K562 (cell line): Measurements from ENCODE around the gene CRYBA1. TPM values are rescaled to one million over a fixed set of nuclear protein-coding genes. Genes with fewer than 3 reads are reported as not detected.

Experiments used
- ATAC-seq: fragments of 200-7000 bp; cut with Tn5 transposase; 3 replicates; pipeline ENCODE4 v1.9.1; 2020; ENCODE audit warnings: moderate library complexity
- BruUV-seq: library from RNA; stranded (reverse); fragments of 400-500 nt; replicated peaks from 2 replicates; lab custom pipeline; 2021; lab: Mats Ljungman, UMichigan
- CTCF ChIA-PET: fragments of 300-600 bp; formaldehyde crosslinking; extraction: SDS; loops from one replicate; lab custom pipeline; 2021; ENCODE audit warnings: low intra/inter-chr PET ratio; lab: Yijun Ruan, JAX
- POLR2A ChIA-PET: fragments of 300-600, 350-650 bp; sonication (Branson Sonifier 250); formaldehyde crosslinking; extraction: SDS; loops from one replicate; lab custom pipeline; 2021; ENCODE audit warnings: antibody characterized with exemption, inconsistent platforms; lab: Yijun Ruan, JAX
- DNase-seq, 4 experiments: peaks; one replicate each; pipeline versions ENCODE4 v3.0.0 to v3.0.0-alpha.2; 2011 to 2018; ENCODE audit warnings: low spot score in 3 of 4, mixed read lengths in 3 of 4; ENCODE audit errors: extremely low read depth in 1 of 4
- FAIRE-seq: peaks from 2 replicates; lab custom pipeline; 2011; peaks lifted over from hg19 to GRCh38; lab: Jason Lieb, UNC
- H2AFZ ChIP-seq: 2 replicates; pipeline ENCODE4 v1.6.0; 2011; ENCODE audit warnings: low read depth, low read length, control low read depth, inconsistent platforms
- H3K27ac ChIP-seq: fragments of 200-600 bp; 3 replicates; pipeline ENCODE4 v1.8.0; 2011; ENCODE audit warnings: low read depth, mild to moderate bottlenecking, control low read depth, inconsistent platforms, low read length, moderate library complexity, mixed read lengths; ENCODE audit errors: extremely low read depth
- H3K27me3 ChIP-seq, 2 experiments: fragments of 300-600 bp in 1 of 2; 2 replicates in 1 of 2; 3 replicates in 1 of 2; pipeline versions ENCODE4 v1.6.0 to v1.8.0; 2011; ENCODE audit warnings: inconsistent platforms in 2 of 2, low read length in 2 of 2, mild to moderate bottlenecking in 1 of 2, mixed read lengths in 1 of 2, moderate library complexity in 1 of 2; ENCODE audit not compliant: control insufficient read depth in 2 of 2, insufficient read depth in 2 of 2
- H3K36me3 ChIP-seq: fragments of 300-600 bp; 3 replicates; pipeline ENCODE4 v1.8.0; 2011; ENCODE audit warnings: mild to moderate bottlenecking, low read length, inconsistent platforms; ENCODE audit not compliant: control insufficient read depth, insufficient read depth
- H3K4me1 ChIP-seq, 2 experiments: fragments of 200-600 bp in 1 of 2; replicated peaks in 1 of 2; 2 replicates in 1 of 2; 3 replicates in 1 of 2; pipeline versions ENCODE4 v1.5.1 to v1.8.0; 2011; ENCODE audit warnings: inconsistent platforms in 2 of 2, low read length in 2 of 2, mild to moderate bottlenecking in 1 of 2, mixed read lengths in 1 of 2, moderate library complexity in 1 of 2; ENCODE audit not compliant: control insufficient read depth in 2 of 2, insufficient read depth in 2 of 2
- H3K4me2 ChIP-seq: 2 replicates; pipeline ENCODE4 v1.6.1; 2011; ENCODE audit warnings: low read length, control low read depth, inconsistent platforms, mixed read lengths; ENCODE audit not compliant: insufficient read depth
- H3K4me3 ChIP-seq: fragments of 200-600 bp; sonication (generic), shearing (Covaris generic); 2 replicates; pipeline ENCODE4 v1.5.1; 2016; ENCODE audit warnings: control low read depth, inconsistent platforms
- H3K79me2 ChIP-seq: fragments of 200-600 bp; 3 replicates; pipeline ENCODE4 v1.8.0; 2011; ENCODE audit warnings: low read length, inconsistent platforms; ENCODE audit not compliant: control insufficient read depth, insufficient read depth
- H3K9ac ChIP-seq, 2 experiments: 2 replicates each; pipeline versions ENCODE4 v1.6.0 to v1.6.1; 2011; ENCODE audit warnings: low read depth in 2 of 2, low read length in 2 of 2, control low read depth in 1 of 2, inconsistent platforms in 1 of 2, mild to moderate bottlenecking in 1 of 2, mixed read lengths in 1 of 2; ENCODE audit not compliant: insufficient read depth in 1 of 2
- H3K9me1 ChIP-seq: one replicate; pipeline ENCODE4 v1.6.0; 2011; ENCODE audit warnings: inconsistent platforms, mild to moderate bottlenecking, low read length, moderate library complexity; ENCODE audit not compliant: control insufficient read depth, insufficient read depth
- H3K9me3 ChIP-seq: replicated peaks from 2 replicates; pipeline ENCODE4 v1.5.1; 2011; ENCODE audit warnings: low read depth, low read length, inconsistent platforms; ENCODE audit not compliant: control insufficient read depth, insufficient read depth
- H4K20me1 ChIP-seq: replicated peaks from 2 replicates; pipeline ENCODE4 v1.6.1; 2011; ENCODE audit warnings: low read length, inconsistent platforms, mixed read lengths; ENCODE audit not compliant: control insufficient read depth, insufficient read depth
- DIDO1 ChIP-seq: fragments of 450-650 bp; IDR thresholded peaks from 2 replicates; pipeline ENCODE4 v1.6.1; 2016; ENCODE audit warnings: low read depth, missing biosample characterization, missing genetic modification characterization
- GATA2 ChIP-seq: sonication (generic); formaldehyde crosslinking; IDR thresholded peaks from 2 replicates; pipeline ENCODE4 v1.4.0; 2020; ENCODE audit warnings: mild to moderate bottlenecking, missing genetic modification reagents
- HIVEP1 ChIP-seq: fragments of 250-450 bp; sonication (Bioruptor Pico); IDR thresholded peaks from 2 replicates; pipeline ENCODE4 v1.4.0; 2020; ENCODE audit warnings: mild to moderate bottlenecking
- HNRNPK ChIP-seq: fragments of 200-400 bp; formaldehyde crosslinking; IDR thresholded peaks from one replicate; pipeline ENCODE4 v1.6.1; 2018; ENCODE audit warnings: mild to moderate bottlenecking, low read depth, low read length; ENCODE audit not compliant: poor library complexity, severe bottlenecking
- JUNB ChIP-seq: fragments of 450-650 bp; formaldehyde crosslinking; conservative IDR thresholded peaks from 2 replicates; pipeline ENCODE4 v1.4.0; 2020; ENCODE audit warnings: mild to moderate bottlenecking
- NCOR1 ChIP-seq: fragments of 450-650 bp; IDR thresholded peaks from 2 replicates; pipeline ENCODE4 v1.6.1; 2016; ENCODE audit warnings: mild to moderate bottlenecking, moderate library complexity
- NR2C1 ChIP-seq, 2 experiments: fragments of 450-650 bp; IDR thresholded peaks; 2 replicates each; pipeline ENCODE4 v1.6.1; 2017; ENCODE audit warnings: mild to moderate bottlenecking in 2 of 2, antibody characterized with exemption in 1 of 2, inconsistent platforms in 1 of 2, missing compliant biosample characterization in 1 of 2, missing genetic modification characterization in 1 of 2
- SETDB1 ChIP-seq: IDR thresholded peaks from one replicate; pipeline ENCODE4 v1.6.1; 2012; ENCODE audit warnings: low read length, control low read depth, inconsistent platforms
- TEAD2 ChIP-seq: fragments of 450-650 bp; IDR thresholded peaks from 2 replicates; pipeline ENCODE4 v1.6.1; 2016; ENCODE audit warnings: missing genetic modification characterization, control low read depth, missing compliant biosample characterization
- ZNF121 ChIP-seq: sonication (generic); formaldehyde crosslinking; conservative IDR thresholded peaks from 2 replicates; pipeline ENCODE4 v1.8.0; 2022; ENCODE audit warnings: missing genetic modification reagents
- ZNF239 ChIP-seq: fragments of 250-450 bp; sonication (Bioruptor Pico); IDR thresholded peaks from 2 replicates; pipeline ENCODE4 v1.4.0; 2020; ENCODE audit warnings: mild to moderate bottlenecking
- ZNF75A ChIP-seq: fragments of 450-650 bp; formaldehyde crosslinking; IDR thresholded peaks from 2 replicates; pipeline ENCODE4 v1.4.0; 2020; ENCODE audit warnings: mild to moderate bottlenecking
- WGBS: fragments of 100-300 bp; shearing (Covaris generic); methylation state at CpG from one replicate; pipeline ENCODE4 v1.1.6; 2016; ENCODE audit warnings: low coverage, mixed read lengths; ENCODE audit not compliant: insufficient coverage; ENCODE audit errors: missing lambda C conversion rate; 5-methylcytosine and 5-hydroxymethylcytosine counted together
- in situ Hi-C: fragments of 300-500 bp; cut with MboI; formaldehyde crosslinking; loops from 4 replicates; pipeline ENCODE4 v1.15.0; 2018; ENCODE audit warnings: inconsistent platforms, mixed read lengths
- intact Hi-C: fragments of 100-400 bp; cut with micrococcal nuclease; formaldehyde crosslinking; loops from 2 replicates; pipeline ENCODE4 v1.14.2; 2022
- polyA plus RNA-seq, 8 experiments: library from polyadenylated mRNA; depleted of rRNA in 4 of 8; stranded (reverse) in 5 of 8; unstranded in 3 of 8; fragments of >200 nt; fragmentation: Nextera tagmentation in 2 of 8; fragmentation: Illumina TruSeq in 1 of 8; extraction: Ambion mirVana in 2 of 8; extraction: Trizol in 1 of 8; gene quantifications; 2 replicates each; pipeline versions ENCODE4 v1.2.1 to v1.2.3, GENCODE V29; 2011 to 2014; ENCODE audit warnings: inconsistent platforms in 1 of 8, missing spikeins in 1 of 8
- total RNA-seq, 7 experiments: library from RNA; depleted of rRNA in 6 of 7; stranded (reverse); fragments of >200 nt in 6 of 7; fragmentation: Illumina TruSeq in 2 of 7; extraction: Trizol in 2 of 7; gene quantifications; 2 replicates each; pipeline versions ENCODE4 v1.2.1 to v1.2.3, GENCODE V29; 2011 to 2021; ENCODE audit warnings: low replicate concordance in 1 of 7
- TF ChIP-seq, protein P1 (sequence below), 2 experiments: fragments of 200-800 bp in 1 of 2; sonication (Bioruptor generic) in 1 of 2; sonication (generic) in 1 of 2; formaldehyde crosslinking in 1 of 2; IDR thresholded peaks in 1 of 2; conservative IDR thresholded peaks in 1 of 2; 2 replicates each; pipeline versions ENCODE4 v1.5.0 to v1.6.1; 2016 to 2020; ENCODE audit warnings: missing compliant biosample characterization in 1 of 2, missing genetic modification characterization in 1 of 2, missing genetic modification reagents in 1 of 2

CRYBA1 gene
- total and polyA plus RNA-seq, 9 of the 15 experiments (the other 6 are each of a cell fraction or from before 2014, with no cell fraction given): not detected

DNA sequence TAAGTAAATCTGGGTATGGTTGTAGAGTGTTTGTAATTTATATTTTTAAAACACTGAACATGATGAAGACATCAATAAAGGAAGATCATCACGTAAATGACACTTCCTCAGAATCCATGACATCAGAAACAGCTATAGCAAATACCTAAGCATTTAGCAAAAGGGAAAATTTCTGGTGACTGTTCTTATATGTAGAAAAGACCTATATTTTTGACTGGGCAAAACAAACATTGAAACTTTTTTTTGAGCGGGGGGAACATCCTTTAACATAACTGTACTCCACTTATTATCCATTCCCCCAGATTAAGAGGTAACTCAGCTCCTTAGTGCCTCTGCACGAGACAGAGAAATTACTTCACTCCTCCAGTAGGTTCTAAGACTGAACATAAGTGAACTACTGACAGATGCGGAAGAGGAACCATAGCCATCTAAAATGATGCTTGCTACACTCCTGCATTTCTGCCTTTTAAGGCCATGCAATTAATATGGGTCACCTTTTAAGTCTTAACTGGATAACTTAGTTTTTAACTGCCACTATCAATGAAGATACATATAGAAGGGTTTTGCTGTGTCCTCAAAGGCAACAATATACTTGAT, 9.4 kb downstream of the CRYBA1 start:
- WGBS: 78% methylated on average over 4 of the region's 4 CpGs
- DNase-seq (no peak), ATAC-seq (no peak), FAIRE-seq (no peak)
- intact Hi-C loops: no loop called here
- Histone ChIP-seq H3K27me3 (no peaks in the 10 kb centered on the region), H3K4me1 (no peaks in the 10 kb centered on the region; a peak in 1 of 5 replicates), H3K27ac (no peak overlapping the region), H3K9ac (no peak overlapping the region), H2AFZ (no peak overlapping the region), H3K79me2 (peaks cover 21% of the 10 kb centered on the region; the same call in 2 of the 3 replicates), H3K36me3 (peaks cover 57% of the 10 kb centered on the region), H3K4me2 (no peak overlapping the region), H3K9me1 (no peaks in the 10 kb centered on the region), H3K9me3 (no peaks in the 10 kb centered on the region), H3K4me3 (no peak overlapping the region), H4K20me1 (peaks cover 2% of the 10 kb centered on the region; the same call in 1 of the 2 replicates)
- TF ChIP-seq DIDO1 (tag): no peak
- TF ChIP-seq NCOR1: no peak
- no peak for TF ChIP-seq HNRNPK
- TF ChIP-seq HIVEP1 (CRISPR knock-in tag): no peak
- TF ChIP-seq ZNF75A (CRISPR knock-in tag): no peak
- TF ChIP-seq, protein P1, sequence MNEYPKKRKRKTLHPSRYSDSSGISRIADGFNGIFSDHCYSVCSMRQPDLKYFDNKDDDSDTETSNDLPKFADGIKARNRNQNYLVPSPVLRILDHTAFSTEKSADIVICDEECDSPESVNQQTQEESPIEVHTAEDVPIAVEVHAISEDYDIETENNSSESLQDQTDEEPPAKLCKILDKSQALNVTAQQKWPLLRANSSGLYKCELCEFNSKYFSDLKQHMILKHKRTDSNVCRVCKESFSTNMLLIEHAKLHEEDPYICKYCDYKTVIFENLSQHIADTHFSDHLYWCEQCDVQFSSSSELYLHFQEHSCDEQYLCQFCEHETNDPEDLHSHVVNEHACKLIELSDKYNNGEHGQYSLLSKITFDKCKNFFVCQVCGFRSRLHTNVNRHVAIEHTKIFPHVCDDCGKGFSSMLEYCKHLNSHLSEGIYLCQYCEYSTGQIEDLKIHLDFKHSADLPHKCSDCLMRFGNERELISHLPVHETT (CRISPR knock-in tag; conservative IDR thresholded peaks at IDR 0.05 in 1 of 2, IDR thresholded peaks at IDR 0.05 in 1 of 2): no peak
- no peak for TF ChIP-seq TEAD2
- TF ChIP-seq SETDB1: no peak
- no peak for TF ChIP-seq JUNB (CRISPR knock-in tag)
- no peak for TF ChIP-seq ZNF121 (CRISPR knock-in tag)
- TF ChIP-seq GATA2 (CRISPR knock-in tag): no peak
- TF ChIP-seq ZNF239 (CRISPR knock-in tag): no peak
- no peak for TF ChIP-seq NR2C1 (IDR thresholded peaks at IDR 0.05)
- TF ChIP-seq NR2C1 (tag; IDR thresholded peaks at IDR 0.05): no peak
- ChIA-PET POLR2A (interaction anchor here (0.6 to 2.0 kb wide), 10 partner anchors 10 to 130 kb away, joined by 3 to 7 read pairs (median 4); partner anchors contain the start of gene CRYBA1), CTCF (no interaction called here)
- in situ Hi-C loops: no loop called here
- BruUV-seq: no TSS peak
